Tibial artery (tissue), 4 donors: ENCODE results near the gene GRIK4.

Source experiments
- DNase-seq, 2 donors: peaks; one replicate each; pipeline ENCODE4 v3.0.0-alpha.2; 2019
- H3K27ac ChIP-seq, 2 donors: fragments of 200-600 bp; sonication (generic) in 1 of 2; 1 replicate in 1 of 2; 2 replicates in 1 of 2; pipeline ENCODE4 v1.5.1; 2018 to 2019; ENCODE audit warnings: mild to moderate bottlenecking in 1 of 2
- H3K27me3 ChIP-seq, 2 donors: fragments of 200-600 bp; sonication (generic) in 1 of 2; one replicate each; pipeline versions ENCODE4 v1.5.1 to v1.6.0; 2016 to 2019
- H3K36me3 ChIP-seq, 3 donors: fragments of 200-600 bp; sonication (generic) in 2 of 3; one replicate each; pipeline ENCODE4 v1.5.1; 2016 to 2019; ENCODE audit warnings: mild to moderate bottlenecking in 2 of 3
- H3K4me1 ChIP-seq, 4 donors: fragments of 200-600 bp; sonication (generic) in 2 of 4; 1 replicate in 3 of 4; 2 replicates in 1 of 4; pipeline ENCODE4 v1.5.1; 2016 to 2019
- H3K4me3 ChIP-seq, 2 donors: fragments of 200-600 bp; sonication (generic) in 1 of 2; 1 replicate in 1 of 2; 2 replicates in 1 of 2; pipeline ENCODE4 v1.5.1; 2018 to 2019; ENCODE audit warnings: mild to moderate bottlenecking in 2 of 2
- H3K9me3 ChIP-seq, 3 donors: fragments of 200-600 bp; sonication (generic) in 1 of 3; one replicate each; pipeline ENCODE4 v1.5.1; 2016 to 2019
- CTCF ChIP-seq, 2 experiments: fragments of 200-600 bp in 1 of 2; fragments of 450-650 bp in 1 of 2; IDR thresholded peaks; one replicate each; pipeline ENCODE4 v1.5.1; 2017 to 2019; ENCODE audit warnings: antibody characterized with exemption in 2 of 2, mild to moderate bottlenecking in 1 of 2, moderate library complexity in 1 of 2
- intact Hi-C: fragments of 100-400 bp; cut with DNase I; formaldehyde crosslinking; loops from one replicate; pipeline ENCODE4 v1.15.0; 2023; ENCODE audit warnings: low total_unique reads

The GRIK4 gene

DNA sequence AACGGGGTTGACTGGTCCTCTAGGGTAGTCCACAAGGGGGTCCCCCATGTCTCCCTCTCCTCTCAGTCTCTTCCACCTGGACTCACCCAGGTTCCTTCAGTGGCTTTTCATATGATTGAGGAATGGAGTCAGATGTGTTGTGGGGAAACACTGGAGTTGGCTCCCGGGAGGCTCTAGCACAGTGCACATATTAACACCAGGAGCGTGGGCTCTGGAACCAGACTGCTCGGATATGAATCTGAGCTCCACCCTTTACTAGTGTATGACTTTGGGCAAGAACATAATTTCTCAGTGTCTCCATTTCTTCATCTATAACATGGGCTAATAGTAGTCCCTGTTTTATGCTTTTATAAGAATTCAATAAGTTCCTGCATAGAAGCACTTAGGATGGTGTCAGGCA is 157.0 kb downstream of the GRIK4 start:
- Histone ChIP-seq H3K36me3 (no peaks in the 10 kb centered on the region), H3K4me1 (no peaks in the 10 kb centered on the region), H3K4me3 (no peak overlapping the region), H3K27ac (no peak overlapping the region), H3K27me3 (peaks cover 0 to 25% of the 10 kb centered on the region in 2 donors), H3K9me3 (no peaks in the 10 kb centered on the region)
- no peak for TF ChIP-seq CTCF (IDR thresholded peaks at IDR 0.05)
- intact Hi-C loops = no loop called here
- DNase-seq = no peak

- intact Hi-C loops = no loop called here
- H3K27ac ChIP-seq = no peak overlapping the region
- no peaks in the 10 kb centered on the region for H3K36me3 ChIP-seq
- peaks cover 0 to 21% of the 10 kb centered on the region in 2 donors for H3K27me3 ChIP-seq
- DNase-seq = no peak
- no peaks in the 10 kb centered on the region for H3K4me1 ChIP-seq
- H3K4me3 ChIP-seq = no peak overlapping the region
- no peaks in the 10 kb centered on the region for H3K9me3 ChIP-seq
- no peak for TF ChIP-seq CTCF (IDR thresholded peaks at IDR 0.05)
These were observed 163.0 kb downstream of the GRIK4 start for GRCh38 chr11:120674542-120674941.

GRCh38 chr11:120675171-120675570 is 163.6 kb downstream of the GRIK4 start:
- TF ChIP-seq CTCF (IDR thresholded peaks at IDR 0.05) = no peak
- no peaks in the 10 kb centered on the region for H3K9me3 ChIP-seq
- no peak overlapping the region for H3K4me3 ChIP-seq
- no peak overlapping the region for H3K27ac ChIP-seq
- intact Hi-C loops = no loop called here
- peaks cover 0 to 24% of the 10 kb centered on the region in 2 donors for H3K27me3 ChIP-seq
- H3K4me1 ChIP-seq = no peaks in the 10 kb centered on the region
- H3K36me3 ChIP-seq = no peaks in the 10 kb centered on the region
- no peak for DNase-seq

DNA sequence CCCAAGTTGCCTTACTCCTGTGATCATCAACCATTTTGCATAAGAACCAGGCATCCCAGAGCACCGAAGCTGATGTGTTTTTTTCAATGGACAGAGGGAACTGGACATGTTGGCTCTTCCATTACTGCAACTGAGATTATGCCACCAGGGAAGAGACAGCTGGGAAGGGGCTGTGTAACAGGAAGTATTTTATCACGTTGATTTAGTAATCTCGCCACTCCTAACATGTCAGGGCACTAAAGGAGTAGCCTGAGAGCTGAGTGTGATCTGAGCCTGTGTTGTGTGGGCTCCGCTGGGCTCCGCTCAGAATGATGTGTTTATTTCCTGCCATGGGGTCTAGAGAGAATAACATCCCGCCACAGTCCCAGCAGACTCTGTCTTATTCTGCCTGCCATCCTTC is 165.4 kb downstream of the GRIK4 start:
- intact Hi-C loops = no loop called here
- H3K9me3 ChIP-seq = no peaks in the 10 kb centered on the region

DNA sequence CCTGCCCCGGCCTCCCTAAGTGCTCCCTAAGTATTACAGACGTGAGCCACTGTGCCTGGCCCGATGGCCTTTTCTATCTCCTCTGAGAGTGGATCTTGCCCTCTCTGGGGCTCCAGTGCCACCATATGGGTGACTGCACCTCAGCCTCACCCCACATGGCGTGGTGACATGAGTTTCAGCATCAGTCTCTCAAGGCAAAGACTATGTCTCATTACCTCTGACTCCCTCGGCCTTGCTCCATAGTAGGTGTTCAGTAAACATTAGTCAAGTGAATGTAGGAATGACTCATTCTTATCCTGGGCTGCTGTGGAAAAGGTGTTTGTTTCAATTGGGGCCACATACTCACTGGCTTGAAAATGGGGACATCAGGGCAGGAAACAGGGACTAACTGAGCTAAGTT is 168.8 kb downstream of the GRIK4 start:
- TF ChIP-seq CTCF (IDR thresholded peaks at IDR 0.05) = no peak
- intact Hi-C loops = loop anchor here (5.0 kb wide), 1 partner anchor 168 kb away; the partner anchor contains the start of gene GRIK4
- no peaks in the 10 kb centered on the region for H3K4me1 ChIP-seq
- no peaks in the 10 kb centered on the region for H3K36me3 ChIP-seq
- H3K4me3 ChIP-seq = no peak overlapping the region
- DNase-seq = no peak
- H3K9me3 ChIP-seq = no peaks in the 10 kb centered on the region
- H3K27me3 ChIP-seq = peaks cover 0 to 38% of the 10 kb centered on the region in 2 donors
- no peak overlapping the region for H3K27ac ChIP-seq

More for the DNA sequence above, 165.4 kb downstream of the GRIK4 start:
- TF ChIP-seq CTCF (IDR thresholded peaks at IDR 0.05) = no peak
- H3K36me3 ChIP-seq = no peaks in the 10 kb centered on the region
- no peak for DNase-seq
- no peaks in the 10 kb centered on the region for H3K4me1 ChIP-seq
- no peak overlapping the region for H3K27ac ChIP-seq
- H3K4me3 ChIP-seq = no peak overlapping the region
- H3K27me3 ChIP-seq = peaks cover 0 to 35% of the 10 kb centered on the region in 2 donors
